Measurements from ENCODE around the gene PGAP6. TPM values are rescaled to one million over a fixed set of nuclear protein-coding genes. Genes with fewer than 3 reads are reported as not detected.

The PGAP6 gene
- total and polyA plus RNA-seq, 2 of the 4 experiments (the other 2 are of a cell fraction), result 49.1 to 124 TPM

DNA sequence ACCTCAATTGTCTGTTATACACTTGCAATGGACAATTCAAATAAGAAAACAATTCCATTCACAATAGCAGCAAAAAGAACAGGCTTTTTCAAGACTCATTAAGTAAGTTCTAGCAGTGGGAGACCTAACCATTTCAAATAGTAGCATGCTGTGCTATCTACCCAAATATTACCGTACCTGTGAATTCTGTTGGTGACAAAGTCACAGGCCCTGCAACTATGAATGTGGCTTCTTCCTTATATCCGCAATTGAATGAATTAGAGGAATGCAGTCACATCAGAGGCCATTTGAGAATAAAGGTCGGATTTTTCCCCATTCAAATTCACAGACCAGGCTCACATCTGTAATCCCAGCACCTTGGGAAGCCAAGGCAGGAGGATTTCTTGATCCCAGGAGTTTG is 14.4 kb upstream of the PGAP6 start:
- no peak for TF ChIP-seq RFX5 (IDR thresholded peaks at IDR 0.05; ENCODE audit: low read depth, low read length)
- TF ChIP-seq, protein P1, sequence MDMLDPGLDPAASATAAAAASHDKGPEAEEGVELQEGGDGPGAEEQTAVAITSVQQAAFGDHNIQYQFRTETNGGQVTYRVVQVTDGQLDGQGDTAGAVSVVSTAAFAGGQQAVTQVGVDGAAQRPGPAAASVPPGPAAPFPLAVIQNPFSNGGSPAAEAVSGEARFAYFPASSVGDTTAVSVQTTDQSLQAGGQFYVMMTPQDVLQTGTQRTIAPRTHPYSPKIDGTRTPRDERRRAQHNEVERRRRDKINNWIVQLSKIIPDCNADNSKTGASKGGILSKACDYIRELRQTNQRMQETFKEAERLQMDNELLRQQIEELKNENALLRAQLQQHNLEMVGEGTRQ (IDR thresholded peaks at IDR 0.05; ENCODE audit: low read depth, low read length), result no peak
- Histone ChIP-seq H2BK120ac (ENCODE audit: low read depth, low read length) (no peak overlapping the region), H3K4me3 (ENCODE audit: insufficient read depth, low read depth, low read length) (no peak overlapping the region), H3K14ac (replicated peaks; ENCODE audit: low read depth, low read length) (no peak overlapping the region), H3K23ac (ENCODE audit: low read depth, low read length) (no peak overlapping the region), H3K79me1 (ENCODE audit: low read depth in 1 of 2, low read length in 2 of 2) (peaks cover 4 to 35% of the 10 kb centered on the region in 2 experiments; a peak in 3 of 4 replicates), H4K5ac (ENCODE audit: low read depth, low read length) (no peak overlapping the region), H3K4ac (ENCODE audit: low read depth, low read length) (no peak overlapping the region), H3K27ac (ENCODE audit: insufficient read depth, low read length) (no peak overlapping the region), H3K4me2 (ENCODE audit: low read depth, low read length) (no peak overlapping the region; the same call in 1 of the 2 replicates), H3K9ac (ENCODE audit: low read depth, low read length) (no peak overlapping the region), H3K27me3 (ENCODE audit: control insufficient read depth, insufficient read depth, low read length) (no peaks in the 10 kb centered on the region), H3K9me3 (ENCODE audit: control insufficient read depth, insufficient read depth, low read length) (peaks cover 3% of the 10 kb centered on the region), H3K4me1 (ENCODE audit: control insufficient read depth, insufficient read depth, low read length) (peaks cover 4% of the 10 kb centered on the region), H4K20me1 (ENCODE audit: insufficient read depth, low read length) (peaks cover 15% of the 10 kb centered on the region; the same call in 1 of the 2 replicates), H2AK5ac (ENCODE audit: low read depth, low read length) (no peak overlapping the region), H2BK5ac (ENCODE audit: low read depth, low read length, poor library complexity, severe bottlenecking) (no peak overlapping the region), H2AK9ac (replicated peaks; ENCODE audit: low read depth, low read length, poor library complexity) (no peak overlapping the region), H3K36me3 (ENCODE audit: control insufficient read depth, insufficient read depth, low read length) (peaks cover 19% of the 10 kb centered on the region), H4K91ac (ENCODE audit: insufficient read depth, low read depth, low read length) (no peak overlapping the region), H2BK15ac (ENCODE audit: low read depth, low read length) (no peak overlapping the region), H2BK20ac (ENCODE audit: low read depth, low read length) (no peak overlapping the region), H3K56ac (ENCODE audit: extremely low read depth, insufficient read depth, low read length) (no peak overlapping the region), H4K8ac (ENCODE audit: low read depth in 2 of 2, low read length in 2 of 2) (peak overlapping the region in 1 of 2 experiments; percentile 58; a peak in 2 of 4 replicates), H3K18ac (ENCODE audit: low read depth, low read length) (no peak overlapping the region), H2AFZ (replicated peaks; ENCODE audit: low read length, poor library complexity) (peak overlapping the region; percentile 84), H3K9me1 (ENCODE audit: insufficient read depth, low read length) (0 out of 2 replicates have a peak, but pooled peaks cover 7% of the 10 kb centered on the region)
- in situ Hi-C loops (cut with MboI; ENCODE audit: low sequenced_read_pairs), result loop anchor here (10.0 kb wide), 1 partner anchor 249 kb away; the partner anchor contains the start of genes MCRIP2 and WDR90
- dilution Hi-C loops (cut with HindIII; ENCODE audit: low sequenced_read_pairs, unreplicated experiment), result no loop called here
- DNase-seq, result no peak
- intact Hi-C loops (cut with micrococcal nuclease), result loop anchor here (2.0 to 10.0 kb wide), 2 partner anchors 89 to 193 kb away; no protein-coding TSS in a partner anchor
- ChIA-PET POLR2A (ENCODE audit: unreplicated experiment) (no interaction called here), CTCF (interaction anchor here (0.6 kb wide), 1 partner anchor 413 kb away, joined by 3 read pairs; no protein-coding TSS in a partner anchor)
- no peak for ATAC-seq (ENCODE audit: low read depth)
- BruUV-seq (replicated peaks), result no TSS peak
- no CpG with 5 or more reads among the region's 3 CpGs for WGBS, 2 experiments (ENCODE audit: extremely low coverage in 2 of 2, insufficient read length in 1 of 2)
